ENCODE data around the gene MAU2.

Gene MAU2

GRCh38 chr19:19320361-19321140 is at the start of gene MAU2, which contains the start of gene SUGP1:
MAU2 (plus strand) TSS chr19:19320829; CDS start chr19:19320860, 31 bp downstream.
SUGP1 (minus strand) TSS chr19:19320509; CDS start chr19:19320496, 13 bp downstream.
- peak; percentile 90 for DNase-seq (ENCODE audit: low read depth)

GRCh38 chr19:19271828-19272599 is 48.6 kb upstream of the MAU2 start:
- no peak for DNase-seq (ENCODE audit: low read depth)

GRCh38 chr19:19274146-19274545 is 46.5 kb upstream of the MAU2 start:
- no peak for DNase-seq (ENCODE audit: low read depth)

- no peak for DNase-seq (ENCODE audit: low read depth)
Observed at GRCh38 chr19:19274716-19275565, 45.7 kb upstream of the MAU2 start.

GRCh38 chr19:19276386-19276785 is 44.2 kb upstream of the MAU2 start:
- no peak for DNase-seq (ENCODE audit: low read depth)

- no peak for DNase-seq (ENCODE audit: low read depth)
Observed at GRCh38 chr19:19276851-19277250, 43.8 kb upstream of the MAU2 start.

- DNase-seq (ENCODE audit: low read depth), result no peak
Observed at GRCh38 chr19:19278315-19278714, 42.3 kb upstream of the MAU2 start.

GRCh38 chr19:19279062-19279612 is 41.5 kb upstream of the MAU2 start:
- no peak for DNase-seq (ENCODE audit: low read depth)

- DNase-seq (ENCODE audit: low read depth), result no peak
Observed at GRCh38 chr19:19279853-19280252, 40.8 kb upstream of the MAU2 start.

GRCh38 chr19:19280561-19280960 is 40.1 kb upstream of the MAU2 start:
- DNase-seq (ENCODE audit: low read depth), result no peak

- no peak for DNase-seq (ENCODE audit: low read depth)
Observed at GRCh38 chr19:19285686-19286085, 34.9 kb upstream of the MAU2 start.

- no peak for DNase-seq (ENCODE audit: low read depth)
Observed at GRCh38 chr19:19292607-19293006, 28.0 kb upstream of the MAU2 start.

GRCh38 chr19:19294914-19295313 is 25.7 kb upstream of the MAU2 start:
- DNase-seq (ENCODE audit: low read depth), result no peak

GRCh38 chr19:19296953-19297689 is 23.5 kb upstream of the MAU2 start:
- no peak for DNase-seq (ENCODE audit: low read depth)

- no peak for DNase-seq (ENCODE audit: low read depth)
Observed at GRCh38 chr19:19297759-19298158, 22.9 kb upstream of the MAU2 start.

- DNase-seq (ENCODE audit: low read depth), result no peak
Observed at GRCh38 chr19:19300613-19301012, 20.0 kb upstream of the MAU2 start.

GRCh38 chr19:19303411-19303810 is 17.2 kb upstream of the MAU2 start:
- no peak for DNase-seq (ENCODE audit: low read depth)

- DNase-seq (ENCODE audit: low read depth), result no peak
Observed at GRCh38 chr19:19304186-19304965, 16.3 kb upstream of the MAU2 start.

- DNase-seq (ENCODE audit: low read depth), result no peak
Observed at GRCh38 chr19:19305066-19305465, 15.6 kb upstream of the MAU2 start.

- no peak for DNase-seq (ENCODE audit: low read depth)
Observed at GRCh38 chr19:19305696-19306095, 14.9 kb upstream of the MAU2 start.

GRCh38 chr19:19306191-19306590 is 14.4 kb upstream of the MAU2 start:
- DNase-seq (ENCODE audit: low read depth), result no peak
